Ascending aorta (tissue), 2 donors: ENCODE measurements around the gene CYSLTR2. TPM values are rescaled to one million over a fixed set of nuclear protein-coding genes. Genes with fewer than 3 reads are reported as not detected.

ENCODE experiments used
- DNase-seq, 2 donors: peaks; one replicate each; pipeline ENCODE4 v3.0.0-alpha.2; 2019; ENCODE audit warnings: low spot score in 2 of 2
- H3K27ac ChIP-seq, 2 donors: fragments of 200-600 bp; sonication (generic); one replicate each; pipeline ENCODE4 v1.5.1; 2016 to 2017; ENCODE audit warnings: mild to moderate bottlenecking in 1 of 2
- H3K27me3 ChIP-seq: fragments of 200-600 bp; sonication (generic); one replicate; pipeline ENCODE4 v1.5.1; 2017
- H3K36me3 ChIP-seq, 2 donors: fragments of 200-600 bp; sonication (generic); one replicate each; pipeline ENCODE4 v1.5.1; 2016
- H3K4me1 ChIP-seq, 2 donors: fragments of 200-600 bp; sonication (generic); one replicate each; pipeline ENCODE4 v1.5.1; 2016 to 2017; ENCODE audit warnings: mild to moderate bottlenecking in 1 of 2
- H3K4me3 ChIP-seq, 2 donors: fragments of 200-600 bp; sonication (generic); one replicate each; pipeline ENCODE4 v1.5.1; 2016 to 2017; ENCODE audit warnings: mild to moderate bottlenecking in 1 of 2
- H3K9me3 ChIP-seq, 2 donors: fragments of 200-600 bp; sonication (generic); one replicate each; pipeline ENCODE4 v1.5.1; 2016
- intact Hi-C: fragments of 100-400 bp; cut with DNase I; formaldehyde crosslinking; loops from one replicate; pipeline ENCODE4 v1.15.1; 2023
- total RNA-seq: library from RNA; depleted of rRNA; stranded (reverse); fragments of >200 nt; gene quantifications from one replicate; pipeline ENCODE4 v1.1.0, GENCODE V29; 2016
- TF ChIP-seq, protein P1 (sequence below), 3 experiments: fragments of 200-600 bp in 2 of 3; fragments of 450-650 bp in 1 of 3; sonication (generic) in 2 of 3; IDR thresholded peaks; one replicate each; pipeline ENCODE4 v1.5.1; 2016 to 2019; ENCODE audit warnings: antibody characterized with exemption in 3 of 3, mild to moderate bottlenecking in 1 of 3, moderate library complexity in 1 of 3

CYSLTR2 gene
- total RNA-seq, 1 donor from 2014 or later = 1.2 TPM

DNA sequence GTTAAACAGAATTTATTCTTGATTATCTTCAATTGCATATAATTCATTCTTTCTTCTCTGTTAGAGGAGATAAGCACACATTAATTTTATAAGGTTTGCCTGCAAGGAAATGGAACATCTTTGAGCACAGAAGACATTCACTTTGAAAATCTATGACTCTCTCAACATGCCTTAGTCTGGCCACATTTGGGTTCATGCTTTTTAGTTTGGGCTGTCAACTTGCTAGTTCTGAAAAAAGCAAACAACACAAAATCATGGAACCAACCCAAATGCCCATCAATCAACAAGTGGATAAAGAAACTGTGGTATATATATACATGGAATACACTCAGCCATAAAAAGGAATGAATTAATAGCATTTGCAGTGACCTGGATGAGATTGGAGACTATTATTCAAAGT lies 71.5 kb downstream of the CYSLTR2 start:
- intact Hi-C loops = no loop called here
- Histone ChIP-seq H3K4me1 (no peaks in the 10 kb centered on the region), H3K27me3 (no peaks in the 10 kb centered on the region), H3K4me3 (no peak overlapping the region), H3K27ac (no peak overlapping the region), H3K9me3 (no peaks in the 10 kb centered on the region), H3K36me3 (no peaks in the 10 kb centered on the region)
- DNase-seq = no peak
- TF ChIP-seq, protein P1, sequence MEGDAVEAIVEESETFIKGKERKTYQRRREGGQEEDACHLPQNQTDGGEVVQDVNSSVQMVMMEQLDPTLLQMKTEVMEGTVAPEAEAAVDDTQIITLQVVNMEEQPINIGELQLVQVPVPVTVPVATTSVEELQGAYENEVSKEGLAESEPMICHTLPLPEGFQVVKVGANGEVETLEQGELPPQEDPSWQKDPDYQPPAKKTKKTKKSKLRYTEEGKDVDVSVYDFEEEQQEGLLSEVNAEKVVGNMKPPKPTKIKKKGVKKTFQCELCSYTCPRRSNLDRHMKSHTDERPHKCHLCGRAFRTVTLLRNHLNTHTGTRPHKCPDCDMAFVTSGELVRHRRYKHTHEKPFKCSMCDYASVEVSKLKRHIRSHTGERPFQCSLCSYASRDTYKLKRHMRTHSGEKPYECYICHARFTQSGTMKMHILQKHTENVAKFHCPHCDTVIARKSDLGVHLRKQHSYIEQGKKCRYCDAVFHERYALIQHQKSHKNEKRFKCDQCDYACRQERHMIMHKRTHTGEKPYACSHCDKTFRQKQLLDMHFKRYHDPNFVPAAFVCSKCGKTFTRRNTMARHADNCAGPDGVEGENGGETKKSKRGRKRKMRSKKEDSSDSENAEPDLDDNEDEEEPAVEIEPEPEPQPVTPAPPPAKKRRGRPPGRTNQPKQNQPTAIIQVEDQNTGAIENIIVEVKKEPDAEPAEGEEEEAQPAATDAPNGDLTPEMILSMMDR (IDR thresholded peaks at IDR 0.05) = no peak

DNA sequence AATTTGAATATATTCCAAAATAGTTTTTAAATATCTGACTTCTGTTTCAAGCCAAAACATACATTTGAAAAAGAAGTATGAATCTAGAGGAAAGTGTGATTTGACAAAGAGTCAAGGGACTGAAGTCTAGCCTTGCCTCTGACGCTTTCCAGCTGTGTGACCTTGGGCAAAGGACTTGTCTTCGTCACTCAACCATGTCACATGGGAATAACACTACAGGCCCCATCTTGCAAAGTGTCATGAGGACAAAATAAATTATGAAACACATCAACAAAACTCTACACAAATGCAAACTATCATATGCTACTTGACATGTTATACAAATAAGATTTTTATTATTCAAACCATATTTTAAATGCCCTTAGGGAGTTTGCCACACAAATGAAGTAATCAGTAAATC lies 73.0 kb downstream of the CYSLTR2 start:
- no peak overlapping the region for H3K4me3 ChIP-seq
- TF ChIP-seq, protein P1 (IDR thresholded peaks at IDR 0.05) = no peak
- H3K36me3 ChIP-seq = no peaks in the 10 kb centered on the region
- no peak for DNase-seq
- H3K9me3 ChIP-seq = no peaks in the 10 kb centered on the region
- H3K27ac ChIP-seq = no peak overlapping the region
- H3K4me1 ChIP-seq = no peaks in the 10 kb centered on the region
- no peaks in the 10 kb centered on the region for H3K27me3 ChIP-seq
- intact Hi-C loops = no loop called here

DNA sequence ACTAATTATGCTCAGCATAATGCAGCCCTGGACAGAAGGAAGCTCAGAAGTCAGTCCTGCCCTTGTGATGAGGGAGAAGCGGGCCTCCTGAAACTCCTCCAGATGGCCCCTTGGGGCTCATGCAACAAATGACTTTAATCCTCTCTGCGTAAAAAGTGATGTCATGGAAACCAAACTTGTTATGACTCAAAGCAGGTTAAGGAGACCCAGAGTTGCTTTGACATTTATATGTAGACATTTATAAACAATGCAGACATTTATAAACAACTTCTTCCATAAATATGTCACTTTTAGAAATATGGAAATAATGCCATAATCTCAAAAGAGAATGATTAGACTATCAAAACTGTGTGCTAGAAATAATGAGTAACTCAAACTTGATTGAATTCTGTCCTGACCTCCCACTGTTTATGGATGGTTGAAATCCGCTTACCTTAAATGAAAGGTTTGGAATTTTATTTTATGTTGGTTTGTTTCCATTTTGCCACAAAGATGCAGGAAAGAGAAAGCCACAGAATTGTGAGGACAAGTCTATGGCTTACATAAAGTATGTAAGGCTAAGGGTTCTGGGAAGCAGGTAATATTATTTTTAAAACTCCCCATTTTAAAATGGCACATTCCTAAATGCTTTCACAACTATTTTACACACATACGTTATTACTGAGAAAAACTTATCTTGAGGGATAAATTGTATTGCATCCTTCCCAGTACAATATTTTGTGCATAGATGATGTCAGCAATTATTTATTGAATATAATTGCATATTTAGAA lies 73.7 kb downstream of the CYSLTR2 start:
- no peaks in the 10 kb centered on the region for H3K36me3 ChIP-seq
- H3K4me3 ChIP-seq = no peak overlapping the region
- no peaks in the 10 kb centered on the region for H3K4me1 ChIP-seq
- intact Hi-C loops = no loop called here
- no peak for DNase-seq
- no peaks in the 10 kb centered on the region for H3K27me3 ChIP-seq
- TF ChIP-seq, protein P1 (IDR thresholded peaks at IDR 0.05) = no peak
- no peak overlapping the region for H3K27ac ChIP-seq
- H3K9me3 ChIP-seq = no peaks in the 10 kb centered on the region

DNA sequence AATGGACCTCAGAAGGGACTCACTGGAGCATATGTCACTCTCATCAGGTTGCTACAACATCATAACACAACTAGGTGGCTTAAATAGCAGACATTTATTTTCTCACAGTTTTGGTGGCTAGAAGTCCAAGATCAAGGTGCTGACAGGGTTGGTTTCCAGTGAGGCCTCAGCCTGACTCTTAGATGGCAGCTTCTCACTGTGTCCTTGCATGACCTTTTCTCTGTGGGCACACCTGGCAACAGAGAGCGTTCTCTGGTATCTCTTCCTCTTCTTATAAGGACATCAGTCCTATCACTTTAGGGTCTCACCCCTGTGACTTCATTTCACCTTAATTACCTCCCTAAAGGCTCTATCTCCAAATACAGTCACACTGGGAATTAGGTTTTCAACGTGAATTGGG lies 74.5 kb downstream of the CYSLTR2 start:
- intact Hi-C loops = no loop called here
- Histone ChIP-seq H3K4me1 (no peaks in the 10 kb centered on the region), H3K27ac (no peak overlapping the region), H3K4me3 (no peak overlapping the region), H3K9me3 (no peaks in the 10 kb centered on the region), H3K27me3 (no peaks in the 10 kb centered on the region), H3K36me3 (no peaks in the 10 kb centered on the region)
- no peak for DNase-seq
- TF ChIP-seq, protein P1 (IDR thresholded peaks at IDR 0.05) = no peak

GRCh38 chr13:48728876-48729275 lies 75.1 kb downstream of the CYSLTR2 start:
- DNase-seq = no peak
- no peak overlapping the region for H3K27ac ChIP-seq
- H3K4me3 ChIP-seq = no peak overlapping the region
- TF ChIP-seq, protein P1 (IDR thresholded peaks at IDR 0.05) = no peak
- H3K4me1 ChIP-seq = no peaks in the 10 kb centered on the region
- H3K9me3 ChIP-seq = no peaks in the 10 kb centered on the region
- H3K36me3 ChIP-seq = no peaks in the 10 kb centered on the region
- no peaks in the 10 kb centered on the region for H3K27me3 ChIP-seq
- intact Hi-C loops = no loop called here
